ENCODE measurements around the gene PDGFC.

PDGFC gene

GRCh38 chr4:156729416-156729815 lies 242.2 kb downstream of the PDGFC start:
- no peak for DNase-seq (ENCODE audit: low spot score)
- no peak overlapping the region for H3K27ac ChIP-seq
- POLR2A ChIA-PET (ENCODE audit: low non-redundant PET) = no interaction called here
- no peak for TF ChIP-seq CTCF (conservative IDR thresholded peaks at IDR 0.05; ENCODE audit: low read depth)
- CTCF ChIA-PET = no interaction called here

DNA sequence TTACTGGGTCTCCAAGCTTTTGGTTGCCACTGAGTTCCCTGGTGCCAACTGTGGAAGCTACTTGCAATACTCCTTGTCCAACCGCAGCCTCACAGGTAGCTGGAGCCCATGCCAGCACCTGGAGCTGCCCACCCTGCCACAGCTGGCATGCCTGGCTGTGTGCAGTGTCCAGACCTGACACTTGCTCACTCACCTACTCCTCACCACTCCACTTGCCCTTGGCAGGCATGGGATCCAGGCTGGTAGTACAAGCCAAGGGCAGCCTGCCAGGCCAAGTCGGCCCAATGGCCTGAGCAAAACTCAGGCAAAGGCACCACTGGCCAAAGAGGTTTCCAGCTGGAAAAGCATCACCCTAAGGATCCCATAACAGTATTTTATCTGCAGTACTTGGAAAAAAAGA lies 246.3 kb downstream of the PDGFC start:
- CTCF ChIA-PET = interaction anchor here (0.5 to 1.0 kb wide), 2 partner anchors 10 to 417 kb away, joined by 3 to 4 read pairs; no protein-coding TSS in a partner anchor

GRCh38 chr4:156723951-156724668 lies 247.5 kb downstream of the PDGFC start:
- ChIA-PET CTCF (no interaction called here), POLR2A (ENCODE audit: low non-redundant PET) (no interaction called here)
- DNase-seq (ENCODE audit: low spot score) = no peak
- H3K27ac ChIP-seq = no peak overlapping the region
- no peak for TF ChIP-seq CTCF (conservative IDR thresholded peaks at IDR 0.05; ENCODE audit: low read depth)

More for the DNA sequence above, 246.3 kb downstream of the PDGFC start:
- POLR2A ChIA-PET (ENCODE audit: low non-redundant PET) = no interaction called here
- H3K27ac ChIP-seq = no peak overlapping the region
- no peak for DNase-seq (ENCODE audit: low spot score)
- no peak for TF ChIP-seq CTCF (conservative IDR thresholded peaks at IDR 0.05; ENCODE audit: low read depth)

GRCh38 chr4:156718226-156718625 lies 253.4 kb downstream of the PDGFC start:
- TF ChIP-seq CTCF (conservative IDR thresholded peaks at IDR 0.05; ENCODE audit: low read depth) = no peak
- no peak overlapping the region for H3K27ac ChIP-seq
- no peak for DNase-seq (ENCODE audit: low spot score)
- ChIA-PET POLR2A (ENCODE audit: low non-redundant PET) (no interaction called here), CTCF (no interaction called here)

DNA sequence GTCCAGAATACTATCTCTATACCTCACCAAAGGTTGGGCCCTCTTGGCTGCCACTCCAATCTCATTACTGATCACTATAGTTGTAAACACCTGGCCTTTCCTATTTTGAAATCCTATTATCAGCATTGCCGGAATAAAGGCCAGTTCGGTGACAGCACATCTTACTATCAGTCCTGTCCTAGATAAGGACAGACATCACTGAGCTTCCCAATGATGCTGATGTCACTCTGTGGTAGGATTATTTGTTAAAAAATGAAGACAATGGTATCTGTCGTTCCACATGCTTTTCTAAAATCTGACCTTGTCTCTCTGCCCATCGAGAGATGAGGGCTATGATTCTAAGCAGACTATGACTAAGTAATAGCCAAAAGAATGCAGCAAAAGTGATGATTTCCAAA lies 260.4 kb downstream of the PDGFC start:
- no peak overlapping the region for H3K27ac ChIP-seq
- no peak for DNase-seq (ENCODE audit: low spot score)
- ChIA-PET POLR2A (ENCODE audit: low non-redundant PET) (no interaction called here), CTCF (no interaction called here)
- TF ChIP-seq CTCF (conservative IDR thresholded peaks at IDR 0.05; ENCODE audit: low read depth) = no peak

Measured in RWPE1 (cell line).